Fibroblast of lung (primary cell): ENCODE results near the gene XAB2.
"Not testable (repeated sequence)": the region's sequence is repeated elsewhere in the genome, so short reads cannot be mapped to it uniquely, and the experiment has no call there.

Experiments
- EZH2 ChIP-seq: IDR thresholded peaks from 2 replicates; pipeline ENCODE4 v1.5.1; 2012; ENCODE audit warnings: low read length, control low read depth, mild to moderate bottlenecking; ENCODE audit errors: missing control alignments
- TF ChIP-seq, protein P1 (sequence below), 2 donors: IDR thresholded peaks in 1 of 2; conservative IDR thresholded peaks in 1 of 2; 1 replicate in 1 of 2; 2 replicates in 1 of 2; pipeline ENCODE4 v1.5.1; 2011 to 2012; ENCODE audit warnings: low read length in 2 of 2, control low read depth in 1 of 2, inconsistent platforms in 1 of 2, low read depth in 1 of 2, mild to moderate bottlenecking in 1 of 2

DNA sequence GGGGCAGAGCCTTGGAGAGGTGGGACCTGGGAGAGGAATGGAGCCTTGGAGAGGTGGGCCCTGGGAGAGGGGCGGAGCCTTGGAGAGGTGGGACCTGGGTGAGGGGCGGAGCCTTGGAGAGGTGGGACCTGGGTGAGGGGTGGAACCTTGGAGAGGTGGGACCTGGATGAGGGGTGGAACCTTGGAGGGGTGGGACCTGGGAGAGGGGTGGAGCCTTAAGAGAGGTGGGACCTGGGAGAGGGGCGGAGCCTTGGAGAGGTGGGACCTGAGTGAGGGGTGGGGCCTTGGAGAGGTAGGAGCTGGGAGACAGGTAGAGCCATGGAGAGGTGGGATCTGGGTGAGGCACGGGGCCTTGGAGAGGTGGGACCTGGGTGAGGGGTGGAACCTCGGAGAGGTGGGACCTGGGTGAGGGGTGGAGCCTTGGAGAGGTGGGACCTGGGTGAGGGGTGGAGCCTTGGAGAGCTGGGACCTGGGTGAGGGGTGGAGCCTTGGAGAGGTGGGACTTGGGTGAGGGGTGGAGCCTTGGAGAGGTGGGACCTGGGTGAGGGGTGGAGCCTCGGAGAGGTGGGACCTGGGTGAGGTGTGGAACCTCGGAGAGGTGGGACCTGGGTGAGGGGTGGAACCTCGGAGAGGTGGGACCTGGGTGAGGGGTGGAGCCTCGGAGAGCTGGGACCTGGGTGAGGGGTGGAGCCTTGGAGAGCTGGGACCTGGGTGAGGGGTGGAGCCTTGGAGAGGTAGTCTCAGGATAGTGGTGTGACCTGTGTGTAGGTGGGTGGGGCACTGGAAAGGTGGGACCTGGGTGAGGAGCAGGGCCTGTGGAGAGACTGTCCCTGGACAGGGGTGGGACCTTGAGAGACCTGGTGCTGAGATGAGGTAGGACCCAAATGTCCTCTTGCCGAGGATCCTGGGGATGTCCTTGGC, 14.5 kb upstream of the XAB2 start:
- TF ChIP-seq, protein P1, sequence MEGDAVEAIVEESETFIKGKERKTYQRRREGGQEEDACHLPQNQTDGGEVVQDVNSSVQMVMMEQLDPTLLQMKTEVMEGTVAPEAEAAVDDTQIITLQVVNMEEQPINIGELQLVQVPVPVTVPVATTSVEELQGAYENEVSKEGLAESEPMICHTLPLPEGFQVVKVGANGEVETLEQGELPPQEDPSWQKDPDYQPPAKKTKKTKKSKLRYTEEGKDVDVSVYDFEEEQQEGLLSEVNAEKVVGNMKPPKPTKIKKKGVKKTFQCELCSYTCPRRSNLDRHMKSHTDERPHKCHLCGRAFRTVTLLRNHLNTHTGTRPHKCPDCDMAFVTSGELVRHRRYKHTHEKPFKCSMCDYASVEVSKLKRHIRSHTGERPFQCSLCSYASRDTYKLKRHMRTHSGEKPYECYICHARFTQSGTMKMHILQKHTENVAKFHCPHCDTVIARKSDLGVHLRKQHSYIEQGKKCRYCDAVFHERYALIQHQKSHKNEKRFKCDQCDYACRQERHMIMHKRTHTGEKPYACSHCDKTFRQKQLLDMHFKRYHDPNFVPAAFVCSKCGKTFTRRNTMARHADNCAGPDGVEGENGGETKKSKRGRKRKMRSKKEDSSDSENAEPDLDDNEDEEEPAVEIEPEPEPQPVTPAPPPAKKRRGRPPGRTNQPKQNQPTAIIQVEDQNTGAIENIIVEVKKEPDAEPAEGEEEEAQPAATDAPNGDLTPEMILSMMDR (conservative IDR thresholded peaks at IDR 0.05 in 1 of 2, IDR thresholded peaks at IDR 0.05 in 1 of 2; ENCODE audit: low read depth in 1 of 2, low read length in 2 of 2) = not testable (repeated sequence)
- TF ChIP-seq EZH2 = not testable (repeated sequence)
